HepG2 (cell line): ENCODE results near the gene HTRA1. TPM values are rescaled to one million over a fixed set of nuclear protein-coding genes. Genes with fewer than 3 reads are reported as not detected.

Experiments used
- ATAC-seq: fragments of 200-7000 bp; cut with Tn5 transposase; 3 replicates; pipeline ENCODE4 v1.9.1; 2020; ENCODE audit warnings: mild to moderate bottlenecking, moderate library complexity
- BruUV-seq: library from RNA; stranded (reverse); fragments of 400-500 nt; replicated peaks from 2 replicates; lab custom pipeline; 2021; lab: Mats Ljungman, UMichigan
- CTCF ChIA-PET: fragments of 300-600 bp; formaldehyde crosslinking; extraction: SDS; loops from one replicate; lab custom pipeline; 2021; ENCODE audit warnings: low total read pairs, inconsistent platforms, low intra/inter-chr PET ratio; lab: Yijun Ruan, JAX
- POLR2A ChIA-PET: fragments of 350-600 bp; sonication (Branson Sonifier 250); formaldehyde crosslinking; loops from one replicate; lab custom pipeline; 2020; ENCODE audit warnings: antibody characterized with exemption, inconsistent platforms; lab: Yijun Ruan, JAX
- DNase-seq: peaks from one replicate; pipeline ENCODE4 v3.0.0-alpha.2; 2015; ENCODE audit warnings: low spot score
- FAIRE-seq: peaks from 3 replicates; lab custom pipeline; 2011; peaks lifted over from hg19 to GRCh38; lab: Jason Lieb, UNC
- H2AFZ ChIP-seq: one replicate; pipeline ENCODE4 v1.6.1; 2011; ENCODE audit warnings: low read length, inconsistent platforms
- H3K27ac ChIP-seq: fragments of 300-600 bp; 3 replicates; pipeline ENCODE4 v1.8.0; 2011; ENCODE audit warnings: mixed run types, mild to moderate bottlenecking, mixed read lengths, low read length, inconsistent platforms; ENCODE audit not compliant: insufficient read depth; ENCODE audit errors: extremely low read length
- H3K27me3 ChIP-seq, 2 experiments: fragments of 200-600 bp in 1 of 2; 2 replicates in 1 of 2; 3 replicates in 1 of 2; pipeline versions ENCODE4 v1.6.0 to v1.8.0; 2011; ENCODE audit warnings: low read length in 2 of 2, mild to moderate bottlenecking in 2 of 2, moderate library complexity in 2 of 2, inconsistent platforms in 1 of 2; ENCODE audit not compliant: insufficient read depth in 2 of 2, control insufficient read depth in 1 of 2
- H3K36me3 ChIP-seq, 2 experiments: fragments of 200-600 bp in 1 of 2; replicated peaks in 1 of 2; 2 replicates in 1 of 2; 3 replicates in 1 of 2; pipeline versions ENCODE4 v1.5.1 to v1.8.0; 2011; ENCODE audit warnings: low read length in 2 of 2, inconsistent platforms in 1 of 2; ENCODE audit not compliant: insufficient read depth in 2 of 2, control insufficient read depth in 1 of 2
- H3K4me1 ChIP-seq: 2 replicates; pipeline ENCODE4 v1.5.1; 2012; ENCODE audit warnings: low read length, inconsistent platforms; ENCODE audit not compliant: insufficient read depth
- H3K4me2 ChIP-seq: 2 replicates; pipeline ENCODE4 v1.6.0; 2011; ENCODE audit warnings: low read depth, low read length, inconsistent platforms
- H3K4me3 ChIP-seq, 3 experiments: fragments of 200-600 bp in 1 of 3; sonication (generic), shearing (Covaris generic) in 1 of 3; replicated peaks in 1 of 3; 2 replicates each; pipeline ENCODE4 v1.5.1; 2011 to 2016; ENCODE audit warnings: low read length in 3 of 3, inconsistent platforms in 2 of 3, low read depth in 2 of 3, mild to moderate bottlenecking in 2 of 3, control low read depth in 1 of 3, mixed read lengths in 1 of 3; ENCODE audit not compliant: insufficient read depth in 1 of 3
- H3K79me2 ChIP-seq: one replicate; pipeline ENCODE4 v1.6.1; 2011; ENCODE audit warnings: low read length, inconsistent platforms; ENCODE audit not compliant: insufficient read depth
- H3K9ac ChIP-seq: 2 replicates; pipeline ENCODE4 v1.6.0; 2011; ENCODE audit warnings: mild to moderate bottlenecking, low read depth, low read length, inconsistent platforms; ENCODE audit not compliant: insufficient read depth
- H3K9me3 ChIP-seq: 2 replicates; pipeline ENCODE4 v1.5.1; 2012; ENCODE audit warnings: mild to moderate bottlenecking, low read length
- H4K20me1 ChIP-seq: 2 replicates; pipeline ENCODE4 v1.6.0; 2011; ENCODE audit warnings: inconsistent platforms, mild to moderate bottlenecking, low read length, moderate library complexity; ENCODE audit not compliant: insufficient read depth
- CEBPB ChIP-seq: IDR thresholded peaks from 2 replicates; pipeline ENCODE4 v1.6.1; 2011; ENCODE audit warnings: low read depth, low read length, improper control_type of control experiment, borderline replicate concordance
- HDAC2 ChIP-seq: sonication (generic); formaldehyde crosslinking; IDR thresholded peaks from 2 replicates; pipeline ENCODE4 v1.4.0; 2020; ENCODE audit warnings: missing genetic modification reagents
- SOX5 ChIP-seq: IDR thresholded peaks from 2 replicates; pipeline ENCODE4 v1.6.1; 2016; ENCODE audit warnings: borderline replicate concordance
- TERF1 ChIP-seq: sonication (generic); formaldehyde crosslinking; IDR thresholded peaks from 2 replicates; pipeline ENCODE4 v1.8.0; 2022; ENCODE audit warnings: mild to moderate bottlenecking, missing genetic modification reagents, moderate library complexity
- ZGPAT ChIP-seq: IDR thresholded peaks from 2 replicates; pipeline ENCODE4 v1.6.1; 2016; ENCODE audit warnings: mild to moderate bottlenecking
- WGBS: methylation state at CpG from one replicate; pipeline ENCODE4 v1.1.6; 2017; ENCODE audit warnings: low lambda C conversion rate; 5-methylcytosine and 5-hydroxymethylcytosine counted together
- in situ Hi-C: cut with HindIII; loops from 2 replicates; pipeline ENCODE4 v1.10.0; 2017; ENCODE audit warnings: low pct_unique_long_range_greater_than_20kb; ENCODE audit not compliant: extremely low pct_ligation_motif_present
- intact Hi-C: fragments of 100-400 bp; cut with micrococcal nuclease; formaldehyde crosslinking; loops from one replicate; pipeline ENCODE4 v1.10.0; 2022; ENCODE audit not compliant: unreplicated experiment
- polyA plus RNA-seq, 8 experiments: library from polyadenylated mRNA; depleted of rRNA in 3 of 8; stranded (reverse) in 7 of 8; unstranded in 1 of 8; fragments of >200 nt; fragmentation: Illumina TruSeq in 4 of 8; extraction: Trizol in 4 of 8; gene quantifications; 2 replicates each; pipeline versions ENCODE4 v1.2.1 to v1.2.3, GENCODE V29; 2011 to 2016; ENCODE audit warnings: low read depth in 4 of 8, missing spikeins in 1 of 8, mixed read lengths in 1 of 8; ENCODE audit not compliant: insufficient read depth in 1 of 8
- total RNA-seq, 5 experiments: library from RNA; depleted of rRNA; stranded (reverse); fragments of >200 nt; fragmentation: Illumina TruSeq; extraction: Trizol; gene quantifications; 2 replicates each; pipeline ENCODE4 v1.2.3, GENCODE V29; 2016; ENCODE audit warnings: low read depth in 1 of 5
- TF ChIP-seq, protein P1 (sequence below): sonication (generic); formaldehyde crosslinking; conservative IDR thresholded peaks from 2 replicates; pipeline ENCODE4 v1.5.0; 2020; ENCODE audit warnings: missing genetic modification reagents
- TF ChIP-seq, protein P2 (sequence below): sonication (generic); formaldehyde crosslinking; IDR thresholded peaks from 2 replicates; pipeline ENCODE4 v1.9.0; 2021; ENCODE audit warnings: missing genetic modification reagents, borderline replicate concordance
- TF ChIP-seq, protein P3 (sequence below): sonication (generic); formaldehyde crosslinking; IDR thresholded peaks from 2 replicates; pipeline ENCODE4 v1.4.0; 2020; ENCODE audit warnings: missing genetic modification reagents, borderline replicate concordance
- TF ChIP-seq, protein P4 (sequence below): sonication (generic); formaldehyde crosslinking; conservative IDR thresholded peaks from 2 replicates; pipeline ENCODE4 v1.4.0; 2020; ENCODE audit warnings: mild to moderate bottlenecking, missing genetic modification reagents, moderate library complexity
- TF ChIP-seq, protein P5 (sequence below): IDR thresholded peaks from 2 replicates; pipeline ENCODE4 v1.6.1; 2016; ENCODE audit warnings: missing compliant biosample characterization, missing genetic modification reagents, borderline replicate concordance

Gene HTRA1
- total and polyA plus RNA-seq, 2 of the 13 experiments (the other 11 are each of a cell fraction or from before 2014, with no cell fraction given) = 0.11 to 0.40 TPM

GRCh38 chr10:122532601-122533296, 71.4 kb downstream of the HTRA1 start:
- ATAC-seq (peak; percentile 90), FAIRE-seq (peak; percentile 47), DNase-seq (peak; percentile 53)
- H3K4me3 ChIP-seq = peak overlapping the region in 2 of 3 experiments; percentile 29 to 43; a peak in 3 of 6 replicates
- intact Hi-C loops (no loop called here), in situ Hi-C loops (no loop called here)
- H3K36me3 ChIP-seq = no peaks in the 10 kb centered on the region
- 4% methylated on average over 6 of the region's 6 CpGs for whole genome bisulfite sequencing
- peak overlapping the region; percentile 27 for H3K27ac ChIP-seq
- BruUV-seq = no TSS peak
- H4K20me1 ChIP-seq = no peaks in the 10 kb centered on the region
- peak overlapping the region; percentile 90 for H3K4me2 ChIP-seq
- peaks cover 23% of the 10 kb centered on the region for H3K4me1 ChIP-seq
- peaks cover 0 to 1% of the 10 kb centered on the region in 2 experiments; a peak in 1 of 5 replicates for H3K27me3 ChIP-seq
- no peaks in the 10 kb centered on the region for H3K79me2 ChIP-seq
- no peaks in the 10 kb centered on the region for H3K9me3 ChIP-seq
- ChIA-PET POLR2A (no interaction called here), CTCF (no interaction called here)
- peak overlapping the region; percentile 74 for H2AFZ ChIP-seq
- no peak overlapping the region for H3K9ac ChIP-seq
- TF ChIP-seq, protein P1, sequence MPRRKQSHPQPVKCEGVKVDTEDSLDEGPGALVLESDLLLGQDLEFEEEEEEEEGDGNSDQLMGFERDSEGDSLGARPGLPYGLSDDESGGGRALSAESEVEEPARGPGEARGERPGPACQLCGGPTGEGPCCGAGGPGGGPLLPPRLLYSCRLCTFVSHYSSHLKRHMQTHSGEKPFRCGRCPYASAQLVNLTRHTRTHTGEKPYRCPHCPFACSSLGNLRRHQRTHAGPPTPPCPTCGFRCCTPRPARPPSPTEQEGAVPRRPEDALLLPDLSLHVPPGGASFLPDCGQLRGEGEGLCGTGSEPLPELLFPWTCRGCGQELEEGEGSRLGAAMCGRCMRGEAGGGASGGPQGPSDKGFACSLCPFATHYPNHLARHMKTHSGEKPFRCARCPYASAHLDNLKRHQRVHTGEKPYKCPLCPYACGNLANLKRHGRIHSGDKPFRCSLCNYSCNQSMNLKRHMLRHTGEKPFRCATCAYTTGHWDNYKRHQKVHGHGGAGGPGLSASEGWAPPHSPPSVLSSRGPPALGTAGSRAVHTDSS = no peak
- TF ChIP-seq SOX5 (peak; percentile 59; the same call in 1 of the 2 replicates), ZGPAT (CRISPR knock-in tag) (0 out of 2 replicates have a peak, but pooled peaks have one; percentile 24), CEBPB (0 out of 2 replicates have a peak, but pooled peaks have one; percentile 13), HDAC2 (no peak), TERF1 (CRISPR knock-in tag) (no peak)
- TF ChIP-seq, protein P2, sequence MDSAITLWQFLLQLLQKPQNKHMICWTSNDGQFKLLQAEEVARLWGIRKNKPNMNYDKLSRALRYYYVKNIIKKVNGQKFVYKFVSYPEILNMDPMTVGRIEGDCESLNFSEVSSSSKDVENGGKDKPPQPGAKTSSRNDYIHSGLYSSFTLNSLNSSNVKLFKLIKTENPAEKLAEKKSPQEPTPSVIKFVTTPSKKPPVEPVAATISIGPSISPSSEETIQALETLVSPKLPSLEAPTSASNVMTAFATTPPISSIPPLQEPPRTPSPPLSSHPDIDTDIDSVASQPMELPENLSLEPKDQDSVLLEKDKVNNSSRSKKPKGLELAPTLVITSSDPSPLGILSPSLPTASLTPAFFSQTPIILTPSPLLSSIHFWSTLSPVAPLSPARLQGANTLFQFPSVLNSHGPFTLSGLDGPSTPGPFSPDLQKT = no peak
- TF ChIP-seq, protein P3, sequence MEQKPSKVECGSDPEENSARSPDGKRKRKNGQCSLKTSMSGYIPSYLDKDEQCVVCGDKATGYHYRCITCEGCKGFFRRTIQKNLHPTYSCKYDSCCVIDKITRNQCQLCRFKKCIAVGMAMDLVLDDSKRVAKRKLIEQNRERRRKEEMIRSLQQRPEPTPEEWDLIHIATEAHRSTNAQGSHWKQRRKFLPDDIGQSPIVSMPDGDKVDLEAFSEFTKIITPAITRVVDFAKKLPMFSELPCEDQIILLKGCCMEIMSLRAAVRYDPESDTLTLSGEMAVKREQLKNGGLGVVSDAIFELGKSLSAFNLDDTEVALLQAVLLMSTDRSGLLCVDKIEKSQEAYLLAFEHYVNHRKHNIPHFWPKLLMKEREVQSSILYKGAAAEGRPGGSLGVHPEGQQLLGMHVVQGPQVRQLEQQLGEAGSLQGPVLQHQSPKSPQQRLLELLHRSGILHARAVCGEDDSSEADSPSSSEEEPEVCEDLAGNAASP (CRISPR knock-in tag) = 0 out of 2 replicates have a peak, but pooled peaks have one; percentile 5
- TF ChIP-seq, protein P4, sequence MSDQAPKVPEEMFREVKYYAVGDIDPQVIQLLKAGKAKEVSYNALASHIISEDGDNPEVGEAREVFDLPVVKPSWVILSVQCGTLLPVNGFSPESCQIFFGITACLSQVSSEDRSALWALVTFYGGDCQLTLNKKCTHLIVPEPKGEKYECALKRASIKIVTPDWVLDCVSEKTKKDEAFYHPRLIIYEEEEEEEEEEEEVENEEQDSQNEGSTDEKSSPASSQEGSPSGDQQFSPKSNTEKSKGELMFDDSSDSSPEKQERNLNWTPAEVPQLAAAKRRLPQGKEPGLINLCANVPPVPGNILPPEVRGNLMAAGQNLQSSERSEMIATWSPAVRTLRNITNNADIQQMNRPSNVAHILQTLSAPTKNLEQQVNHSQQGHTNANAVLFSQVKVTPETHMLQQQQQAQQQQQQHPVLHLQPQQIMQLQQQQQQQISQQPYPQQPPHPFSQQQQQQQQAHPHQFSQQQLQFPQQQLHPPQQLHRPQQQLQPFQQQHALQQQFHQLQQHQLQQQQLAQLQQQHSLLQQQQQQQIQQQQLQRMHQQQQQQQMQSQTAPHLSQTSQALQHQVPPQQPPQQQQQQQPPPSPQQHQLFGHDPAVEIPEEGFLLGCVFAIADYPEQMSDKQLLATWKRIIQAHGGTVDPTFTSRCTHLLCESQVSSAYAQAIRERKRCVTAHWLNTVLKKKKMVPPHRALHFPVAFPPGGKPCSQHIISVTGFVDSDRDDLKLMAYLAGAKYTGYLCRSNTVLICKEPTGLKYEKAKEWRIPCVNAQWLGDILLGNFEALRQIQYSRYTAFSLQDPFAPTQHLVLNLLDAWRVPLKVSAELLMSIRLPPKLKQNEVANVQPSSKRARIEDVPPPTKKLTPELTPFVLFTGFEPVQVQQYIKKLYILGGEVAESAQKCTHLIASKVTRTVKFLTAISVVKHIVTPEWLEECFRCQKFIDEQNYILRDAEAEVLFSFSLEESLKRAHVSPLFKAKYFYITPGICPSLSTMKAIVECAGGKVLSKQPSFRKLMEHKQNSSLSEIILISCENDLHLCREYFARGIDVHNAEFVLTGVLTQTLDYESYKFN = peak; percentile 32; the same call in 1 of the 2 replicates
- TF ChIP-seq, protein P5, sequence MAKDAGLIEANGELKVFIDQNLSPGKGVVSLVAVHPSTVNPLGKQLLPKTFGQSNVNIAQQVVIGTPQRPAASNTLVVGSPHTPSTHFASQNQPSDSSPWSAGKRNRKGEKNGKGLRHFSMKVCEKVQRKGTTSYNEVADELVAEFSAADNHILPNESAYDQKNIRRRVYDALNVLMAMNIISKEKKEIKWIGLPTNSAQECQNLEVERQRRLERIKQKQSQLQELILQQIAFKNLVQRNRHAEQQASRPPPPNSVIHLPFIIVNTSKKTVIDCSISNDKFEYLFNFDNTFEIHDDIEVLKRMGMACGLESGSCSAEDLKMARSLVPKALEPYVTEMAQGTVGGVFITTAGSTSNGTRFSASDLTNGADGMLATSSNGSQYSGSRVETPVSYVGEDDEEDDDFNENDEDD (CRISPR knock-in tag) = no peak
